OCI-LY7 (cell line): ENCODE measurements around the gene RAB10. TPM values are rescaled to one million over a fixed set of nuclear protein-coding genes. Genes with fewer than 3 reads are reported as not detected.
A peak's percentile ranks its signal among the peaks of the same experiment; 100 is the strongest.

Experiments used
- BruUV-seq: library from RNA; stranded (reverse); fragments of 400-500 nt; replicated peaks from 2 replicates; lab custom pipeline; 2021; lab: Mats Ljungman, UMichigan
- CTCF ChIA-PET: fragments of 300-600 bp; sonication (Branson Sonifier 250); formaldehyde crosslinking; loops from one replicate; lab custom pipeline; 2022; ENCODE audit warnings: antibody characterized with exemption; ENCODE audit not compliant: unreplicated experiment; lab: Charles Lee
- POLR2A ChIA-PET: fragments of 300-600 bp; sonication (Branson Sonifier 250); formaldehyde crosslinking; loops from one replicate; lab custom pipeline; 2022; ENCODE audit warnings: antibody characterized with exemption; lab: Charles Lee
- DNase-seq: peaks from one replicate; pipeline ENCODE4 v3.0.0-alpha.2; 2015; ENCODE audit warnings: low spot score
- H2AFZ ChIP-seq: fragments of 200-600 bp; sonication (generic), shearing (Covaris generic); 2 replicates; pipeline ENCODE4 v1.6.1; 2014; ENCODE audit warnings: mild to moderate bottlenecking, antibody characterized with exemption, low read length, moderate library complexity
- H3K27ac ChIP-seq: fragments of 200-600 bp; sonication (generic); 2 replicates; pipeline ENCODE4 v1.5.1; 2014; ENCODE audit warnings: mixed run types, low read depth, mild to moderate bottlenecking, moderate library complexity, low read length, inconsistent platforms; ENCODE audit not compliant: poor library complexity, severe bottlenecking
- H3K36me3 ChIP-seq: fragments of 200-600 bp; sonication (generic); 2 replicates; pipeline ENCODE4 v1.6.1; 2014; ENCODE audit warnings: mild to moderate bottlenecking, antibody characterized with exemption, low read length, moderate library complexity, mixed read lengths; ENCODE audit not compliant: insufficient read depth
- H3K4me1 ChIP-seq: fragments of 200-600 bp; sonication (generic); 2 replicates; pipeline ENCODE4 v1.5.1; 2014; ENCODE audit warnings: mild to moderate bottlenecking, low read length; ENCODE audit not compliant: insufficient read depth, poor library complexity, severe bottlenecking
- H3K4me2 ChIP-seq: fragments of 200-600 bp; sonication (generic); 2 replicates; pipeline ENCODE4 v1.6.1; 2014; ENCODE audit warnings: mild to moderate bottlenecking, low read length
- H3K4me3 ChIP-seq: fragments of 200-600 bp; sonication (generic); 2 replicates; pipeline ENCODE4 v1.5.1; 2014; ENCODE audit warnings: mild to moderate bottlenecking, low read depth, low read length; ENCODE audit not compliant: poor library complexity, severe bottlenecking
- H3K79me2 ChIP-seq: fragments of 200-600 bp; sonication (generic); 2 replicates; pipeline ENCODE4 v1.6.1; 2016; ENCODE audit warnings: low read depth, mild to moderate bottlenecking, low read length, moderate library complexity, mixed read lengths; ENCODE audit not compliant: insufficient read depth
- H3K9me2 ChIP-seq: fragments of 200-600 bp; sonication (generic); 2 replicates; pipeline ENCODE4 v1.6.1; 2016; ENCODE audit warnings: mild to moderate bottlenecking, low read length, mixed read lengths; ENCODE audit not compliant: insufficient read depth
- H3K9me3 ChIP-seq: fragments of 200-600 bp; sonication (generic); 2 replicates; pipeline ENCODE4 v1.6.1; 2014; ENCODE audit warnings: mild to moderate bottlenecking, mixed run types, low read length, mixed read lengths
- H4K20me1 ChIP-seq: fragments of 200-600 bp; sonication (generic); 2 replicates; pipeline ENCODE4 v1.6.1; 2014; ENCODE audit warnings: mild to moderate bottlenecking, antibody characterized with exemption, low read length, moderate library complexity, mixed read lengths; ENCODE audit not compliant: insufficient read depth
- CTCF ChIP-seq: fragments of 200-600 bp; sonication (generic); conservative IDR thresholded peaks from 2 replicates; pipeline ENCODE4 v1.5.1; 2014; ENCODE audit warnings: mild to moderate bottlenecking, antibody characterized with exemption, low read length, moderate library complexity, mixed read lengths
- EZH2phosphoT487 ChIP-seq: fragments of 200-600 bp; sonication (generic); IDR thresholded peaks from 2 replicates; pipeline ENCODE4 v1.6.1; 2018; ENCODE audit warnings: low read depth, borderline replicate concordance, mild to moderate bottlenecking, mixed run types, antibody characterized with exemption, low read length, moderate library complexity, mixed read lengths
- intact Hi-C: fragments of 100-400 bp; cut with micrococcal nuclease; formaldehyde crosslinking; loops from one replicate; pipeline ENCODE4 v1.10.0; 2022; ENCODE audit not compliant: unreplicated experiment
- total RNA-seq, 2 experiments: library from RNA; depleted of rRNA in 1 of 2; stranded (reverse); fragments of >200 nt in 1 of 2; shearing (Covaris generic) in 1 of 2; gene quantifications; 2 replicates each; pipeline ENCODE4 v1.2.3, GENCODE V29; 2014 to 2022

Gene RAB10
- total RNA-seq, 2 experiments from 2014 or later: 58.3 to 96.7 TPM

- Histone ChIP-seq H3K36me3 (peaks cover 30% of the 10 kb centered on the region), H3K9me3 (no peaks in the 10 kb centered on the region), H3K4me3 (no peak overlapping the region), H3K79me2 (peaks cover 98% of the 10 kb centered on the region), H4K20me1 (peaks cover 14% of the 10 kb centered on the region; the same call in 1 of the 2 replicates), H3K4me1 (peaks cover 3% of the 10 kb centered on the region), H3K27ac (no peak overlapping the region), H3K9me2 (no peaks in the 10 kb centered on the region), H2AFZ (no peak overlapping the region), H3K4me2 (no peak overlapping the region)
- BruUV-seq: no TSS peak
- no peak for TF ChIP-seq EZH2phosphoT487
- no peak for TF ChIP-seq CTCF
- ChIA-PET POLR2A (interaction anchor here (0.6 to 0.7 kb wide), 3 partner anchors 12 to 151 kb away, joined by 3 read pairs; no protein-coding TSS in a partner anchor), CTCF (no interaction called here)
- no peak for DNase-seq
- intact Hi-C loops: no loop called here
Observed at GRCh38 chr2:26054598-26055348, 20.9 kb downstream of the RAB10 start.

- intact Hi-C loops: no loop called here
- Histone ChIP-seq H3K4me2 (no peak overlapping the region), H4K20me1 (peaks cover 11% of the 10 kb centered on the region; the same call in 1 of the 2 replicates), H3K36me3 (peaks cover 29% of the 10 kb centered on the region), H3K4me3 (no peak overlapping the region), H3K9me3 (no peaks in the 10 kb centered on the region), H2AFZ (no peak overlapping the region), H3K9me2 (no peaks in the 10 kb centered on the region), H3K79me2 (peaks cover 93% of the 10 kb centered on the region), H3K4me1 (no peaks in the 10 kb centered on the region), H3K27ac (no peak overlapping the region)
- DNase-seq: no peak
- no TSS peak for BruUV-seq
- POLR2A ChIA-PET: no interaction called here
- no peak for TF ChIP-seq CTCF
- TF ChIP-seq EZH2phosphoT487: no peak
- CTCF ChIA-PET: no interaction called here
Observed at GRCh38 chr2:26058390-26058789, 24.5 kb downstream of the RAB10 start.

GRCh38 chr2:26059542-26059941 is 25.7 kb downstream of the RAB10 start:
- Histone ChIP-seq H3K36me3 (peaks cover 39% of the 10 kb centered on the region), H3K79me2 (peaks cover 94% of the 10 kb centered on the region), H2AFZ (no peak overlapping the region), H3K9me3 (no peaks in the 10 kb centered on the region), H3K27ac (no peak overlapping the region), H3K4me1 (no peaks in the 10 kb centered on the region), H3K4me3 (no peak overlapping the region), H3K4me2 (no peak overlapping the region), H3K9me2 (no peaks in the 10 kb centered on the region), H4K20me1 (peaks cover 11% of the 10 kb centered on the region; the same call in 1 of the 2 replicates)
- no peak for DNase-seq
- BruUV-seq: TSS peak; percentile 18
- intact Hi-C loops: no loop called here
- no peak for TF ChIP-seq CTCF
- TF ChIP-seq EZH2phosphoT487: no peak
- CTCF ChIA-PET: no interaction called here
- POLR2A ChIA-PET: interaction anchor here (0.5 to 0.9 kb wide), 2 partner anchors 9 to 10 kb away, joined by 4 read pairs; no protein-coding TSS in a partner anchor
